Keratinocyte (primary cell): ENCODE measurements around the gene PTPRD.

Source experiments
- CTCF ChIP-seq, 3 experiments: IDR thresholded peaks in 1 of 3; conservative IDR thresholded peaks in 1 of 3; optimal IDR thresholded peaks in 1 of 3; 2 replicates in 2 of 3; 3 replicates in 1 of 3; pipeline versions ENCODE3 to v1.5.1; 2011; ENCODE audit warnings: low read length in 3 of 3, mild to moderate bottlenecking in 3 of 3, moderate library complexity in 2 of 3, control low read depth in 1 of 3, inconsistent platforms in 1 of 3; ENCODE audit not compliant: insufficient read depth in 2 of 3; ENCODE audit errors: extremely low read depth in 1 of 3
- EZH2 ChIP-seq: IDR thresholded peaks from one replicate; pipeline ENCODE4 v1.6.1; 2012; ENCODE audit warnings: inconsistent platforms, mild to moderate bottlenecking, low read length, moderate library complexity

DNA sequence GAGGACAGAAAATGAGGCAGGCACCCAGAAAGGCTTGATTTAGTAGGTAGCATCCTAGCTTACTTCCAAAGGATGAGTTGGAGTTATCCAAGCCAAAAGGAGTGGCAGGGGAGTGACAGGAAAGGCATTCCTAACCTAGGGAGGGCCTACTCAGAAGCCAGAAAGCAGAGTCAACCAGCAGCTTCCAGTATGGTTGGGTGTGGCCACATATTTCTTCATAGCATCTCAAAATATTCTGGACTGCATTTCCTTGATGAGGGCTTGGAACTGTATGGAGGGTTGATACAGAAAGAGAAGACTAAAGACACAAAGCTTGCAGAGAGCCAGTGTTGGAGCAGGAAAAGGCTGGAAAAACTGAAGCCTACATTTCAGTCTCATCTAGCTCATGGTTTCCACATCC lies 2156.5 kb downstream of the PTPRD start:
- no peak for TF ChIP-seq CTCF (optimal IDR thresholded peaks at IDR 0.05 in 1 of 3, IDR thresholded peaks at IDR 0.05 in 1 of 3, conservative IDR thresholded peaks at IDR 0.05 in 1 of 3; ENCODE audit: extremely low read depth in 1 of 3, insufficient read depth in 2 of 3, low read length in 3 of 3)
- no peak for TF ChIP-seq EZH2
